ENCODE data around the gene DGAT2. TPM values are rescaled to one million over a fixed set of nuclear protein-coding genes. Genes with fewer than 3 reads are reported as not detected.

The DGAT2 gene
- total and polyA plus RNA-seq, 4 donors: 0.41 to 4.4 (median 1.4) TPM

GRCh38 chr11:75827562-75827961, 59.0 kb downstream of the DGAT2 start:
- H3K4me1 ChIP-seq (ENCODE audit: control insufficient read depth in 1 of 2, insufficient read depth in 2 of 2, low read length in 2 of 2): peaks cover 0 to 2% of the 10 kb centered on the region in 2 donors
- no peak for ATAC-seq (ENCODE audit: low FRiP score)
- no peaks in the 10 kb centered on the region for H3K27me3 ChIP-seq (ENCODE audit: control insufficient read depth in 1 of 2, insufficient read depth in 2 of 2, low read length in 1 of 2)
- intact Hi-C loops (cut with DNase I): no loop called here
- DNase-seq: no peak
- no peak overlapping the region for H3K4me3 ChIP-seq (ENCODE audit: low read length in 2 of 2)
- 45 to 48% methylated on average over 5 of the region's 5 CpGs for WGBS, 2 donors
- H3K36me3 ChIP-seq (ENCODE audit: control insufficient read depth in 1 of 2, insufficient read depth in 2 of 2, low read length in 1 of 2): no peaks in the 10 kb centered on the region
- H3K27ac ChIP-seq (ENCODE audit: low read depth in 1 of 2, low read length in 2 of 2): no peak overlapping the region
- no peaks in the 10 kb centered on the region for H3K9me3 ChIP-seq (ENCODE audit: control insufficient read depth, low read length)

DNA sequence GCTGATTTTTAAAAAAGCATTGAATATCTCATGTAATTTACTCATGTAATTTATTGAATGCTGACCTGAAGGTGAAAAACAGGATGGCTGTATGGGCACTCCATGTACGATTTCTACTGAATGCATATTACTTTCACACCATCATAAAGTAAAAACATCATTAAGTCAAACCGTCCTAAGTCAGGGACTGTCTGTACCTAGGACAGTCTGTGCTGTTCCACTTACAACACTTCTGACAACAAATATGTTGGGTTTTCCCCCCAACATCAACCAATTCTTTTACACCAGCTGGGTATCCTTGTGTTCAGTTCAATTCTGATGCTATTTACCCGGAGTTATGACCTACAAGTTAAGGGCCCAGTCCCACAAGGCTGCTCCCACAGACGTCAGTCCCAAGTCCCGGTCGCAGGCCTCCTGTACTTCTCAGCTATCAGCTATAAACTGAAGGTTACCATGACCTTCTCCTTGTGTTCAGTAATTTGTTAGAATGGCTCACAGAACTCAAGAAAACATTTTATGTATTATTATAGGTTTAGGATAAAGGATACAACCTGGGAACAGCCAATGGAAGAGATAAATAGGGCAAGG, 63.4 kb downstream of the DGAT2 start:
- no peaks in the 10 kb centered on the region for H3K27me3 ChIP-seq (ENCODE audit: control insufficient read depth in 1 of 2, insufficient read depth in 2 of 2, low read length in 1 of 2)
- peaks cover 0 to 2% of the 10 kb centered on the region in 2 donors for H3K4me1 ChIP-seq (ENCODE audit: control insufficient read depth in 1 of 2, insufficient read depth in 2 of 2, low read length in 2 of 2)
- H3K9me3 ChIP-seq (ENCODE audit: control insufficient read depth, low read length): no peaks in the 10 kb centered on the region
- DNase-seq (no peak), ATAC-seq (ENCODE audit: low FRiP score) (no peak)
- intact Hi-C loops (cut with DNase I): no loop called here
- no peak overlapping the region for H3K4me3 ChIP-seq (ENCODE audit: low read length in 2 of 2)
- H3K36me3 ChIP-seq (ENCODE audit: control insufficient read depth in 1 of 2, insufficient read depth in 2 of 2, low read length in 1 of 2): no peaks in the 10 kb centered on the region
- H3K27ac ChIP-seq (ENCODE audit: low read depth in 1 of 2, low read length in 2 of 2): no peak overlapping the region
- 92 to 96% methylated on average over 6 of the region's 6 CpGs for WGBS, 2 donors

GRCh38 chr11:75834728-75835127, 66.2 kb downstream of the DGAT2 start:
- H3K4me1 ChIP-seq (ENCODE audit: control insufficient read depth in 1 of 2, insufficient read depth in 2 of 2, low read length in 2 of 2): peaks cover 0 to 2% of the 10 kb centered on the region in 2 donors
- no peaks in the 10 kb centered on the region for H3K9me3 ChIP-seq (ENCODE audit: control insufficient read depth, low read length)
- intact Hi-C loops (cut with DNase I): no loop called here
- no peak for DNase-seq
- H3K27ac ChIP-seq (ENCODE audit: low read depth in 1 of 2, low read length in 2 of 2): no peak overlapping the region
- no peaks in the 10 kb centered on the region for H3K27me3 ChIP-seq (ENCODE audit: control insufficient read depth in 1 of 2, insufficient read depth in 2 of 2, low read length in 1 of 2)
- 92 to 94% methylated on average over 3 of the region's 3 CpGs for WGBS, 2 donors
- ATAC-seq (ENCODE audit: low FRiP score): no peak
- no peak overlapping the region for H3K4me3 ChIP-seq (ENCODE audit: low read length in 2 of 2)
- H3K36me3 ChIP-seq (ENCODE audit: control insufficient read depth in 1 of 2, insufficient read depth in 2 of 2, low read length in 1 of 2): no peaks in the 10 kb centered on the region

DNA sequence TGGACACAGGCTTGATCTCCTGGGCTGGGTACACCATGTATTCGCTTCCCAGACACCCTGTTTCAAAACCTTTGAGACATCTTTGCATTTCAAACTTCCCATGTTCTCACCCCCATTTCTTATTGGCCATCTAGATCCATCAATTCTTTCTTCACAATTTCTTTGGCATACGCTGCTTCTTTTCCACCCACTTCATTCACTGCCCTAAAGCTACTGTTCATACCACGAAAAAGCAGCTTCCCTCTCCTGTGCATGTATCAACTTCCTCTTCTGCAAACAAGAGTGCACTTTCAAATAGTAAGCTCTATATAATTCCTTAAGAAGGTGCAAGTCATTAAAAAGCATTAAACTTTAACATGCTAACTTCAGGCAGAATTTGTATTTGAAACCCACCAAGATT, 67.8 kb downstream of the DGAT2 start:
- Histone ChIP-seq H3K9me3 (ENCODE audit: control insufficient read depth, low read length) (no peaks in the 10 kb centered on the region), H3K27me3 (ENCODE audit: control insufficient read depth in 1 of 2, insufficient read depth in 2 of 2, low read length in 1 of 2) (no peaks in the 10 kb centered on the region), H3K4me1 (ENCODE audit: control insufficient read depth in 1 of 2, insufficient read depth in 2 of 2, low read length in 2 of 2) (peaks cover 0 to 5% of the 10 kb centered on the region in 2 donors), H3K27ac (ENCODE audit: low read depth in 1 of 2, low read length in 2 of 2) (no peak overlapping the region), H3K36me3 (ENCODE audit: control insufficient read depth in 1 of 2, insufficient read depth in 2 of 2, low read length in 1 of 2) (no peaks in the 10 kb centered on the region), H3K4me3 (ENCODE audit: low read length in 2 of 2) (no peak overlapping the region)
- DNase-seq (no peak), ATAC-seq (ENCODE audit: low FRiP score) (no peak)
- intact Hi-C loops (cut with DNase I): no loop called here
- WGBS, 2 donors: 85 to 89% methylated on average over 3 of the region's 3 CpGs

DNA sequence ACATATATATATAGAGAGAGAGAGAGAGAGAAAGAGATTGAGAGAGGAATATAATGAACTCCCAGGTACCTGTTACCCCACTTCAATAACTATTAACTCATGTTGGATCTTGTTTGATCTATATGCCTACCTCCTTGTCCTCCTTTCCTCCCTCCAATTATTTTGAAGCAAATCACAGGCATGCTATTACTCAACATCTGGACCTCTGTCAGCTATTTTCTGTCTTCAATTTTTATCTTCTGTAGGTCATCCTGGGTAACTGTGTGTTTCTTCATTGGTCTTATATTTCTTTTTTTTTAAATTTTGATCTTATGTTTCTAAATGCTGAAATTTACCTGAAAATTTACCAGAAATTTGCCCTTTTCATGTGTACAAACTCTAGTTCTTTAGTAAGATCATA, 71.3 kb downstream of the DGAT2 start:
- H3K36me3 ChIP-seq (ENCODE audit: control insufficient read depth in 1 of 2, insufficient read depth in 2 of 2, low read length in 1 of 2): no peaks in the 10 kb centered on the region
- no peak for ATAC-seq (ENCODE audit: low FRiP score)
- no peak overlapping the region for H3K27ac ChIP-seq (ENCODE audit: low read depth in 1 of 2, low read length in 2 of 2)
- H3K4me3 ChIP-seq (ENCODE audit: low read length in 2 of 2): no peak overlapping the region
- intact Hi-C loops (cut with DNase I): no loop called here
- peaks cover 0 to 3% of the 10 kb centered on the region in 2 donors for H3K4me1 ChIP-seq (ENCODE audit: control insufficient read depth in 1 of 2, insufficient read depth in 2 of 2, low read length in 2 of 2)
- no peaks in the 10 kb centered on the region for H3K9me3 ChIP-seq (ENCODE audit: control insufficient read depth, low read length)
- H3K27me3 ChIP-seq (ENCODE audit: control insufficient read depth in 1 of 2, insufficient read depth in 2 of 2, low read length in 1 of 2): no peaks in the 10 kb centered on the region
- DNase-seq: no peak

- Histone ChIP-seq H3K4me3 (ENCODE audit: low read length in 2 of 2) (no peak overlapping the region), H3K27ac (ENCODE audit: low read depth in 1 of 2, low read length in 2 of 2) (no peak overlapping the region), H3K27me3 (ENCODE audit: control insufficient read depth in 1 of 2, insufficient read depth in 2 of 2, low read length in 1 of 2) (no peaks in the 10 kb centered on the region), H3K9me3 (ENCODE audit: control insufficient read depth, low read length) (no peaks in the 10 kb centered on the region), H3K4me1 (ENCODE audit: control insufficient read depth in 1 of 2, insufficient read depth in 2 of 2, low read length in 2 of 2) (peaks cover 0 to 3% of the 10 kb centered on the region in 2 donors), H3K36me3 (ENCODE audit: control insufficient read depth in 1 of 2, insufficient read depth in 2 of 2, low read length in 1 of 2) (no peaks in the 10 kb centered on the region)
- ATAC-seq (ENCODE audit: low FRiP score): no peak
- 63 to 66% methylated on average over 1 of the region's 1 CpG for WGBS, 2 donors
- DNase-seq: no peak
- intact Hi-C loops (cut with DNase I): no loop called here
Measured at GRCh38 chr11:75840522-75840921, 71.9 kb downstream of the DGAT2 start.

DNA sequence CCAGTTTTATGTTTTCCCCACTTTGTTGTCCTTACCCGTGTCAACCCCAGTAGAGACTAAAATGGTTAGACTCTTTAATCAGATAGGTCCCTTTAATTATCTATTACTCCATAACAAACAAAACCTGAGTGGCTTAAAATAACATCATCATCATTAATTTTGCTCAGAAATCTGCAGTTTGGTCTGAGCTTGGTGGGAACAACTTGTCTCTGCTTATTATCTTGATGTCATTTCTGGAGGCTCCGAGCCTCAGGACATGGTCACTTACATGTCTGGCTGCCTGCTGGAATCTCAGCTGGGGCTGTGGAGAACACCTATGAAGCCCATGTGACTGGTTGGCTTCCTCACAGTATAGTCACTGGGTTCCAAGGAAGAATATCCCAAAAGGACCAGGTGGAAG, 73.2 kb downstream of the DGAT2 start:
- DNase-seq (no peak), ATAC-seq (ENCODE audit: low FRiP score) (no peak)
- H3K27me3 ChIP-seq (ENCODE audit: control insufficient read depth in 1 of 2, insufficient read depth in 2 of 2, low read length in 1 of 2): no peaks in the 10 kb centered on the region
- 91 to 96% methylated on average over 2 of the region's 2 CpGs for WGBS, 2 donors
- H3K4me1 ChIP-seq (ENCODE audit: control insufficient read depth in 1 of 2, insufficient read depth in 2 of 2, low read length in 2 of 2): peaks cover 0 to 3% of the 10 kb centered on the region in 2 donors
- intact Hi-C loops (cut with DNase I): no loop called here
- no peaks in the 10 kb centered on the region for H3K9me3 ChIP-seq (ENCODE audit: control insufficient read depth, low read length)
- H3K4me3 ChIP-seq (ENCODE audit: low read length in 2 of 2): no peak overlapping the region
- no peak overlapping the region for H3K27ac ChIP-seq (ENCODE audit: low read depth in 1 of 2, low read length in 2 of 2)
- H3K36me3 ChIP-seq (ENCODE audit: control insufficient read depth in 1 of 2, insufficient read depth in 2 of 2, low read length in 1 of 2): no peaks in the 10 kb centered on the region

DNA sequence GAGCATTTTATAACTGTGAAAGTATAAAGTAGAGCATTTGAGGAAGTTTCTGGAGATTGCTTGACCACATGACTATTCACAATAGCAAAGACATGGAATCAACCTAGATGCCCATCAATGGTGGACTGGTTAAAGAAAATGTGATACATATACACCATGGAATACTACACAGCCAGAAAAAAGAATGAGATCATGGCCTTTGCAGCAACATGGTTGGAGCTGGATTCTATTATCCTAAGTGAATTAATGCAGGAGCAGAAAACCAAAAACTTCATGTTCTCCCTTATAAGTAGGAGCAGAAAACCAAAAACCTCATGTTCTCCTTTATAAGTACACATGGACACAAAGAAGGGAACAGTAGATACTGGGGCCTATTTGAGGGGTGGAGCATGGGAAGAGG, 76.7 kb downstream of the DGAT2 start:
- Histone ChIP-seq H3K36me3 (ENCODE audit: control insufficient read depth in 1 of 2, insufficient read depth in 2 of 2, low read length in 1 of 2) (no peaks in the 10 kb centered on the region), H3K27me3 (ENCODE audit: control insufficient read depth in 1 of 2, insufficient read depth in 2 of 2, low read length in 1 of 2) (no peaks in the 10 kb centered on the region), H3K9me3 (ENCODE audit: control insufficient read depth, low read length) (no peaks in the 10 kb centered on the region), H3K4me3 (ENCODE audit: low read length in 2 of 2) (no peak overlapping the region), H3K27ac (ENCODE audit: low read depth in 1 of 2, low read length in 2 of 2) (no peak overlapping the region), H3K4me1 (ENCODE audit: control insufficient read depth in 1 of 2, insufficient read depth in 2 of 2, low read length in 2 of 2) (peaks cover 0 to 3% of the 10 kb centered on the region in 2 donors)
- no peak for ATAC-seq (ENCODE audit: low FRiP score)
- no peak for DNase-seq
- intact Hi-C loops (cut with DNase I): no loop called here

GRCh38 chr11:75849894-75850293, 81.3 kb downstream of the DGAT2 start:
- no peak overlapping the region for H3K27ac ChIP-seq (ENCODE audit: low read depth in 1 of 2, low read length in 2 of 2)
- intact Hi-C loops (cut with DNase I): no loop called here
- DNase-seq: no peak

More at GRCh38 chr11:75849894-75850293, 81.3 kb downstream of the DGAT2 start:
- Histone ChIP-seq H3K4me3 (ENCODE audit: low read length in 2 of 2) (no peak overlapping the region), H3K36me3 (ENCODE audit: control insufficient read depth in 1 of 2, insufficient read depth in 2 of 2, low read length in 1 of 2) (no peaks in the 10 kb centered on the region), H3K9me3 (ENCODE audit: control insufficient read depth, low read length) (no peaks in the 10 kb centered on the region), H3K27me3 (ENCODE audit: control insufficient read depth in 1 of 2, insufficient read depth in 2 of 2, low read length in 1 of 2) (no peaks in the 10 kb centered on the region), H3K4me1 (ENCODE audit: control insufficient read depth in 1 of 2, insufficient read depth in 2 of 2, low read length in 2 of 2) (no peaks in the 10 kb centered on the region)
- no peak for ATAC-seq (ENCODE audit: low FRiP score)

Data from aorta (tissue), 5 donors.